ENCODE data around the gene SNURF. TPM values are rescaled to one million over a fixed set of nuclear protein-coding genes. Genes with fewer than 3 reads are reported as not detected.
A peak's percentile ranks its signal among the peaks of the same experiment; 100 is the strongest.
"Not testable (repeated sequence)": the region's sequence is repeated elsewhere in the genome, so short reads cannot be mapped to it uniquely, and the experiment has no call there.

Gene SNURF, protein sequence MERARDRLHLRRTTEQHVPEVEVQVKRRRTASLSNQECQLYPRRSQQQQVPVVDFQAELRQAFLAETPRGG
- total RNA-seq = 94.6 TPM
- long read RNA-seq, partial matches to known transcripts = 0 of 4 reads
- long read RNA-seq, other reads (novel, unspliced or antisense) = 0 of 4 reads

DNA sequence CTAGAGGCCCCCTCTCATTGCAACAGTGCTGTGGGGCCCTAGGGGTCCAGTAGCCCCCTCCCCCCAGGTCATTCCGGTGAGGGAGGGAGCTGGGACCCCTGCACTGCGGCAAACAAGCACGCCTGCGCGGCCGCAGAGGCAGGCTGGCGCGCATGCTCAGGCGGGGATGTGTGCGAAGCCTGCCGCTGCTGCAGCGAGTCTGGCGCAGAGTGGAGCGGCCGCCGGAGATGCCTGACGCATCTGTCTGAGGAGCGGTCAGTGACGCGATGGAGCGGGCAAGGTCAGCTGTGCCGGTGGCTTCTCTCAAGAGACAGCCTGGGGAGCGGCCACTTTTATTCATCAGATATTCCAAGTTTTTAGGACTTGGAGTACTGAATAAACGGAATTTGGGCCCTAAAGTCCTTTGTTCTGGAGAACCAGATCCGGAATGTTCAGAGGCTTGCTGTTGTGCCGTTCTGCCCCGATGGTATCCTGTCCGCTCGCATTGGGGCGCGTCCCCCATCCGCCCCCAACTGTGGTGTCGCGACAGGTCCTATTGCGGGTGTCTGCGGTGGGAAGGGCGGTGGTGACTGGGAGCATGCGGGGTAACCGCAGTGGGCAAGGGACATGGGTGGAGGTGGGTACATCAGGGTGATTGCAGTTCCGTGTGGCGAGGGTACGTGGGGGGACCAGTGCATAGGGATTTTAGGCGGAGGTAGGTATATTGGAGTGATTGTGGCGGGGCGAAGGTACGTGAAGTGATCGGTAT is at the start of gene SNURF, which contains the start of gene SNRPN:
Gene SNURF, plus strand, starts transcription at position 205 of the 748 bp plus-strand sequence. Its CDS starts 62 bp downstream, at position 267.
Gene SNRPN, plus strand, starts transcription at position 205 of the 748 bp plus-strand sequence. CDS start 19,467 bp downstream, outside the sequence.
- DNase-seq = peak; percentile 80
- intact Hi-C loops (cut with micrococcal nuclease) = no loop called here
- Histone ChIP-seq H3K9me3 (replicated peaks) (peaks cover 17% of the 10 kb centered on the region), H3K36me3 (no peaks in the 10 kb centered on the region), H3K27ac (replicated peaks) (peak within 1 kb of the TSS; percentile 94), H3K4me1 (peaks cover 27% of the 10 kb centered on the region), H3K4me3 (peak within 1 kb of the TSS; percentile 81), H3K27me3 (ENCODE audit: low read depth) (no peaks in the 10 kb centered on the region)
- TF ChIP-seq, protein P1, sequence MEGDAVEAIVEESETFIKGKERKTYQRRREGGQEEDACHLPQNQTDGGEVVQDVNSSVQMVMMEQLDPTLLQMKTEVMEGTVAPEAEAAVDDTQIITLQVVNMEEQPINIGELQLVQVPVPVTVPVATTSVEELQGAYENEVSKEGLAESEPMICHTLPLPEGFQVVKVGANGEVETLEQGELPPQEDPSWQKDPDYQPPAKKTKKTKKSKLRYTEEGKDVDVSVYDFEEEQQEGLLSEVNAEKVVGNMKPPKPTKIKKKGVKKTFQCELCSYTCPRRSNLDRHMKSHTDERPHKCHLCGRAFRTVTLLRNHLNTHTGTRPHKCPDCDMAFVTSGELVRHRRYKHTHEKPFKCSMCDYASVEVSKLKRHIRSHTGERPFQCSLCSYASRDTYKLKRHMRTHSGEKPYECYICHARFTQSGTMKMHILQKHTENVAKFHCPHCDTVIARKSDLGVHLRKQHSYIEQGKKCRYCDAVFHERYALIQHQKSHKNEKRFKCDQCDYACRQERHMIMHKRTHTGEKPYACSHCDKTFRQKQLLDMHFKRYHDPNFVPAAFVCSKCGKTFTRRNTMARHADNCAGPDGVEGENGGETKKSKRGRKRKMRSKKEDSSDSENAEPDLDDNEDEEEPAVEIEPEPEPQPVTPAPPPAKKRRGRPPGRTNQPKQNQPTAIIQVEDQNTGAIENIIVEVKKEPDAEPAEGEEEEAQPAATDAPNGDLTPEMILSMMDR (IDR thresholded peaks at IDR 0.05; ENCODE audit: borderline replicate concordance) = no peak

DNA sequence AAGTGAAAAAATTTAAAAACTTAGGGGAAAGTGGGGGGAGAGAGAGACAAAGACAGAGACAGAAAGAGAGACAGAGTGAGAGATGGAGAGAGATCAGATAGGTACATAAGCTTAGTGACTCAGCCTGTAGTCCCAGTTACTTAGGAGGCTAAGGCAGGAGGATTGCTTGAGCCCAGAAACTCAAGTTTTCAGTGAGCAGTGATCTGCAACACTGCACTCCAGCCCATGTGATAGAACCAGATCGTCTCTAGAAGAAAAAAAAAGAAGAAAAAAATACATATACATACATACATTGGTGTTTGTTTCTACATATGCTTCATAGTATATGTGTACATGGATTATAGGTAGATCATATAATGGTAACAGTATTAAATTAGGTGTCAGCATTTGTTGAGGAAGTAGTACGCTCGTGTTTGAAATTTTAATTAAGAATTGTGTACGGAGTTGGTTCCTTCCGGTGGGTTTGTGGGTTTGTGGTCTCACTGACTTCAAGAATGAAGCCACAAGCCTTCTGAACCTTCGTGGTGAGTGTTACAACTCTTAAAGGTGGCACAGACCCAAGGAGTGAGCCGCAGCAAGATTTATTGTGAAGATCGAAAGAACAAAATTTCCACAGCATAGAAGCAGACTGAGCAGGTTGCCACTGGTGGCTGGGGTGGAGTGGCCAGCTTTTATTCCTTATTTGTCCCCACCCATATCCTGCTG is 38.3 kb upstream of the SNURF start:
- no peaks in the 10 kb centered on the region for H3K9me3 ChIP-seq (replicated peaks)
- H3K4me1 ChIP-seq = no peaks in the 10 kb centered on the region
- TF ChIP-seq, protein P1 (IDR thresholded peaks at IDR 0.05; ENCODE audit: borderline replicate concordance) = no peak
- no peak overlapping the region for H3K4me3 ChIP-seq
- no peaks in the 10 kb centered on the region for H3K27me3 ChIP-seq (ENCODE audit: low read depth)
- no peaks in the 10 kb centered on the region for H3K36me3 ChIP-seq
- H3K27ac ChIP-seq (replicated peaks) = no peak overlapping the region
- no peak for DNase-seq
- intact Hi-C loops (cut with micrococcal nuclease) = no loop called here

DNA sequence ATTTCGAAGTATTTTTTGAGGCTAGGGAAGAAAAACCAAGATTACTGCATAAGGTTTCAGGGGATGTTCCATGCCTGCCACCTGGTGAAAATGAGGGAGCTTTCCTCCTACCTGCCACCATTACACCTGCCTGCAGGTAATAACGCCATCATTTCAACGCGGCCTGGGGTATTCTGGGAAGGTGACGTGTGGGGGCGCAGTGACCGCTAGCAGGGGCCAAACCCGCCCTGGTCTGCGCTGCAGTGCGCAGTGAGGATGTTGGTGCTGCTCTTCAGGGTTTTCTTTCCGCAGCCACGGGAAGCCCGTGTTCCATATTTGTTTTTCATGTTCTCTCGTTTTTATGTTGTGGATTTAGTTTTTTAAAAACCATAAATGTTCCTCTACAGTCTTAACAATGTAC is 37.4 kb upstream of the SNURF start:
- Histone ChIP-seq H3K9me3 (replicated peaks) (no peaks in the 10 kb centered on the region), H3K4me3 (no peak overlapping the region), H3K27me3 (ENCODE audit: low read depth) (no peaks in the 10 kb centered on the region), H3K27ac (replicated peaks) (no peak overlapping the region), H3K36me3 (no peaks in the 10 kb centered on the region), H3K4me1 (no peaks in the 10 kb centered on the region)
- intact Hi-C loops (cut with micrococcal nuclease) = no loop called here
- TF ChIP-seq, protein P1 (IDR thresholded peaks at IDR 0.05; ENCODE audit: borderline replicate concordance) = no peak
- no peak for DNase-seq

DNA sequence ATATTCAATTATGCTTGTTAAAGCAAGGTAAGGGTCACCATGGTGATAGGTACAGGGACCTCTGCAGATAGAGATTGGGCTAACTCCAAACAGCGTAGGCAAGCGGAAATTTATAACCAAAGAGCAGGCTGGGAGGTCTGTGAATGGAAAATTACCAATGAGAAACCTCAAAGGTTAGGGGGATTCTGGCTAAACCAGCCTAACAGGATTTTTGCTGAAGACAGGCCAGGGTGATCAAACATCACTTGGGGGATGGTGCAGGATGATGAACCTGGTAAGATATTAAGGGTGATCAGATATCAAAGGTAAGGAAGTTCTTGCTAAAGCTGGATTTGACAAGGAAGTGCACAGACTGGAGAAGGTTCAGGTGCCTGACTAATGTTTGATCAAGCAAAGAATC is 35.3 kb upstream of the SNURF start:
- Histone ChIP-seq H3K27ac (replicated peaks) (no peak overlapping the region), H3K9me3 (replicated peaks) (no peaks in the 10 kb centered on the region), H3K4me1 (no peaks in the 10 kb centered on the region), H3K4me3 (no peak overlapping the region), H3K36me3 (no peaks in the 10 kb centered on the region), H3K27me3 (ENCODE audit: low read depth) (no peaks in the 10 kb centered on the region)
- intact Hi-C loops (cut with micrococcal nuclease) = no loop called here
- no peak for DNase-seq
- TF ChIP-seq, protein P1 (IDR thresholded peaks at IDR 0.05; ENCODE audit: borderline replicate concordance) = no peak

DNA sequence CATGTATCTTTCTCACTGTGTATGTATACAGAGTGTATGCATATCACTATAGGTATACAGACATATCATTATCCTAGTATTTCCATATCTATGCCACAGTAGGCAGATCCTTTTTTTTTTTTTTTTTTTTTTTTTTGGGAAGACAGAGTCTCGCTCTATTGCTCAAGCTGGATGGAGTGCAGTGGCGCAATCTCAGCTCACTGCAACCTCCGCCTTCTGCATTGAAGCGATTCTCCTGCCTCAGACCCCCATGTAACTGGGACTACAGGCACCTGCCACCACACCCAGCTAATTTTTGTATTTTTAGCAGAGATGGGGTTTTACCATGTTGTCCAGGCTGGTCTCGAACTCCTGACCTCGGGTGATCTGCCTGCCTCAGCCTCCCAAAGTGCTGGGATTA is 32.0 kb upstream of the SNURF start:
- H3K4me1 ChIP-seq; H3K27me3 ChIP-seq (ENCODE audit: low read depth); H3K9me3 ChIP-seq (replicated peaks); DNase-seq; H3K36me3 ChIP-seq; H3K4me3 ChIP-seq; intact Hi-C loops (cut with micrococcal nuclease); H3K27ac ChIP-seq (replicated peaks): not testable (repeated sequence)
